Ovary (tissue), 3 donors: ENCODE results near the gene ABLIM1.
A peak's percentile ranks its signal among the peaks of the same experiment; 100 is the strongest.

Source experiments
- EP300 ChIP-seq: sonication (generic); formaldehyde crosslinking; IDR thresholded peaks from one replicate; pipeline ENCODE4 v1.6.1; 2017; ENCODE audit warnings: antibody characterized with exemption
- TF ChIP-seq, protein P1 (sequence below), 3 donors: fragments of 450-650 bp in 2 of 3; fragments of 200-600 bp in 1 of 3; IDR thresholded peaks; one replicate each; pipeline versions ENCODE4 v1.5.1 to v1.8.0; 2016 to 2022; ENCODE audit warnings: antibody characterized with exemption in 3 of 3, mild to moderate bottlenecking in 1 of 3
- donor health status: DM: no; HTN: no; CAD: no.

DNA sequence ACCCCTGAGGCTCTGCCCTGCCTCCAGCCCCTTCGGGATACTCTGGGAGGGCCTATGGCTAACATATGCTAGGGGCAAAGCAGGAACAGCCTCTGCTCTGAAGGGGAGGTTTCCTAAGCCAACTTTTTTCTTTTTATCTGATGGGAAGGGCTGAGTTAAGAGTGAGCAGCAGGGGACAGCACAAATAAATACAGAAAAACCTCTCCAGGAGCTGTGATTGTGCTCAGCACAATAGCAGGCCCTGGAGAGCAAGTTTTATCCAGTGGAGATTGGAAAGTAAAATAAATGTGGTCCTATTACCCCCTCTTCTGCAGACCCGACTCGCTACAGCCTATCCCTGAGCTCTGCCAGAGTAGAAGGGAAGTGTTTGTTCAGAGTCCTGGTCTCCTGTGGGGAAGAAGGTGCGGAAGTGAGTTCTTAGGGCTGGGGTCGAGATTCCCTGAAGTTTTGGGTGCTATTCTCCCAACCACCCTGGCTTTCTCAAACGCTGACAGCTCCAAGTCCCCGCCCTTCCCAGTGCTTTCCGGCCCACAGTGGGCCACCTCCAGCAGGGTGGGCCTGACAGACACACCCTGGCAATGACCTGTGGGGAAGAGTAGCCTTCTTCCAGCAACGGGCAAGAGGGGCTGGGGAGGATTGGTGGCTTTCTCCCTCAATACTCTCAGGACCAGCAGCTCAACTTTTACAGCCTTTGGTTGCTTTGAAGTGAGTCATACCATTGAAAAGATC is 230.8 kb downstream of the ABLIM1 start:
- TF ChIP-seq, protein P1, sequence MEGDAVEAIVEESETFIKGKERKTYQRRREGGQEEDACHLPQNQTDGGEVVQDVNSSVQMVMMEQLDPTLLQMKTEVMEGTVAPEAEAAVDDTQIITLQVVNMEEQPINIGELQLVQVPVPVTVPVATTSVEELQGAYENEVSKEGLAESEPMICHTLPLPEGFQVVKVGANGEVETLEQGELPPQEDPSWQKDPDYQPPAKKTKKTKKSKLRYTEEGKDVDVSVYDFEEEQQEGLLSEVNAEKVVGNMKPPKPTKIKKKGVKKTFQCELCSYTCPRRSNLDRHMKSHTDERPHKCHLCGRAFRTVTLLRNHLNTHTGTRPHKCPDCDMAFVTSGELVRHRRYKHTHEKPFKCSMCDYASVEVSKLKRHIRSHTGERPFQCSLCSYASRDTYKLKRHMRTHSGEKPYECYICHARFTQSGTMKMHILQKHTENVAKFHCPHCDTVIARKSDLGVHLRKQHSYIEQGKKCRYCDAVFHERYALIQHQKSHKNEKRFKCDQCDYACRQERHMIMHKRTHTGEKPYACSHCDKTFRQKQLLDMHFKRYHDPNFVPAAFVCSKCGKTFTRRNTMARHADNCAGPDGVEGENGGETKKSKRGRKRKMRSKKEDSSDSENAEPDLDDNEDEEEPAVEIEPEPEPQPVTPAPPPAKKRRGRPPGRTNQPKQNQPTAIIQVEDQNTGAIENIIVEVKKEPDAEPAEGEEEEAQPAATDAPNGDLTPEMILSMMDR (IDR thresholded peaks at IDR 0.05), result peak in 1 of 3 donors; percentile 17
- no peak for TF ChIP-seq EP300
